GM12872 (cell line): ENCODE data around the gene MNDA.

ENCODE experiments used
- CTCF ChIP-seq: IDR thresholded peaks from 3 replicates; pipeline ENCODE4 v1.5.1; 2011; ENCODE audit warnings: low read depth, mild to moderate bottlenecking, low read length, moderate library complexity; ENCODE audit not compliant: insufficient read depth

The MNDA gene

GRCh38 chr1:158836038-158836437 is 4.9 kb downstream of the MNDA start:
- TF ChIP-seq CTCF: no peak

- TF ChIP-seq CTCF: no peak
These were observed 7.5 kb downstream of the MNDA start for GRCh38 chr1:158838660-158839059.

GRCh38 chr1:158839566-158839965 is 8.4 kb downstream of the MNDA start:
- TF ChIP-seq CTCF: no peak

GRCh38 chr1:158840236-158840635 is 9.1 kb downstream of the MNDA start:
- no peak for TF ChIP-seq CTCF

GRCh38 chr1:158864595-158864994 is 33.4 kb downstream of the MNDA start:
- TF ChIP-seq CTCF: no peak

GRCh38 chr1:158873141-158873540 is 42.0 kb downstream of the MNDA start:
- no peak for TF ChIP-seq CTCF

GRCh38 chr1:158893654-158894053 is 62.5 kb downstream of the MNDA start:
- TF ChIP-seq CTCF: no peak

- no peak for TF ChIP-seq CTCF
These were observed 67.6 kb downstream of the MNDA start for GRCh38 chr1:158898722-158899121.
